22Rv1 (cell line): ENCODE measurements around the gene PRDM8.

Experiments
- ZFX ChIP-seq: fragments of 450-650 bp; IDR thresholded peaks from 2 replicates; pipeline ENCODE4 v1.6.1; 2017; ENCODE audit warnings: antibody characterized with exemption, borderline replicate concordance
- TF ChIP-seq, protein P1 (sequence below): fragments of 450-650 bp; IDR thresholded peaks from 2 replicates; pipeline ENCODE4 v1.5.1; 2017; ENCODE audit warnings: mild to moderate bottlenecking

- TF ChIP-seq, protein P1, sequence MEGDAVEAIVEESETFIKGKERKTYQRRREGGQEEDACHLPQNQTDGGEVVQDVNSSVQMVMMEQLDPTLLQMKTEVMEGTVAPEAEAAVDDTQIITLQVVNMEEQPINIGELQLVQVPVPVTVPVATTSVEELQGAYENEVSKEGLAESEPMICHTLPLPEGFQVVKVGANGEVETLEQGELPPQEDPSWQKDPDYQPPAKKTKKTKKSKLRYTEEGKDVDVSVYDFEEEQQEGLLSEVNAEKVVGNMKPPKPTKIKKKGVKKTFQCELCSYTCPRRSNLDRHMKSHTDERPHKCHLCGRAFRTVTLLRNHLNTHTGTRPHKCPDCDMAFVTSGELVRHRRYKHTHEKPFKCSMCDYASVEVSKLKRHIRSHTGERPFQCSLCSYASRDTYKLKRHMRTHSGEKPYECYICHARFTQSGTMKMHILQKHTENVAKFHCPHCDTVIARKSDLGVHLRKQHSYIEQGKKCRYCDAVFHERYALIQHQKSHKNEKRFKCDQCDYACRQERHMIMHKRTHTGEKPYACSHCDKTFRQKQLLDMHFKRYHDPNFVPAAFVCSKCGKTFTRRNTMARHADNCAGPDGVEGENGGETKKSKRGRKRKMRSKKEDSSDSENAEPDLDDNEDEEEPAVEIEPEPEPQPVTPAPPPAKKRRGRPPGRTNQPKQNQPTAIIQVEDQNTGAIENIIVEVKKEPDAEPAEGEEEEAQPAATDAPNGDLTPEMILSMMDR, result no peak
- TF ChIP-seq ZFX, result no peak
These were observed 36.1 kb downstream of the PRDM8 start for GRCh38 chr4:80233390-80233789.
